C4-2B (cell line): ENCODE data around the gene ASB10.

ENCODE experiments used
- H3K27ac ChIP-seq: fragments of 450-650 bp; 2 replicates; pipeline ENCODE4 v1.5.1; 2017
- ZFX ChIP-seq: fragments of 450-650 bp; IDR thresholded peaks from 2 replicates; pipeline ENCODE4 v1.6.1; 2017
- TF ChIP-seq, protein P1 (sequence below): fragments of 450-650 bp; conservative IDR thresholded peaks from 2 replicates; pipeline ENCODE4 v1.5.1; 2017; ENCODE audit warnings: mild to moderate bottlenecking

ASB10 gene

DNA sequence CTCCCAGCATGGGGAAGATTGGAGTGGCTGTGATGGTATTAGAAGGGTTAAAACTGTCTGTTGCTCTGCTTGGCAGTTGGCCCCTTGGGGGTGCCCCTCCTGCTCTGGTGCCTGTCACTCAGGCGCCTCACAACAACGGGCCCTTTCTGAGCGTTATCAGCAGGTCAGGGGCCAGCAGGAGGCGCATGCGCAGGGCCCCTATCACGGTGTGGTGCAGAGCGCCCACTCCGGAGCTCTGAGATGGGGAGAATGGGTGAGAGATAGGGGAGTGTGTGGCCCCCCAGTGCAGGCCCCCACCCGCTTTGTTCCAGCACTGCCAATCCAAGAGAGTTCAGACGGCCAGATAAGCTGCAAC, 44.4 kb downstream of the ASB10 start:
- no peak for TF ChIP-seq ZFX
- TF ChIP-seq, protein P1, sequence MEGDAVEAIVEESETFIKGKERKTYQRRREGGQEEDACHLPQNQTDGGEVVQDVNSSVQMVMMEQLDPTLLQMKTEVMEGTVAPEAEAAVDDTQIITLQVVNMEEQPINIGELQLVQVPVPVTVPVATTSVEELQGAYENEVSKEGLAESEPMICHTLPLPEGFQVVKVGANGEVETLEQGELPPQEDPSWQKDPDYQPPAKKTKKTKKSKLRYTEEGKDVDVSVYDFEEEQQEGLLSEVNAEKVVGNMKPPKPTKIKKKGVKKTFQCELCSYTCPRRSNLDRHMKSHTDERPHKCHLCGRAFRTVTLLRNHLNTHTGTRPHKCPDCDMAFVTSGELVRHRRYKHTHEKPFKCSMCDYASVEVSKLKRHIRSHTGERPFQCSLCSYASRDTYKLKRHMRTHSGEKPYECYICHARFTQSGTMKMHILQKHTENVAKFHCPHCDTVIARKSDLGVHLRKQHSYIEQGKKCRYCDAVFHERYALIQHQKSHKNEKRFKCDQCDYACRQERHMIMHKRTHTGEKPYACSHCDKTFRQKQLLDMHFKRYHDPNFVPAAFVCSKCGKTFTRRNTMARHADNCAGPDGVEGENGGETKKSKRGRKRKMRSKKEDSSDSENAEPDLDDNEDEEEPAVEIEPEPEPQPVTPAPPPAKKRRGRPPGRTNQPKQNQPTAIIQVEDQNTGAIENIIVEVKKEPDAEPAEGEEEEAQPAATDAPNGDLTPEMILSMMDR, result no peak
- no peak overlapping the region for H3K27ac ChIP-seq

DNA sequence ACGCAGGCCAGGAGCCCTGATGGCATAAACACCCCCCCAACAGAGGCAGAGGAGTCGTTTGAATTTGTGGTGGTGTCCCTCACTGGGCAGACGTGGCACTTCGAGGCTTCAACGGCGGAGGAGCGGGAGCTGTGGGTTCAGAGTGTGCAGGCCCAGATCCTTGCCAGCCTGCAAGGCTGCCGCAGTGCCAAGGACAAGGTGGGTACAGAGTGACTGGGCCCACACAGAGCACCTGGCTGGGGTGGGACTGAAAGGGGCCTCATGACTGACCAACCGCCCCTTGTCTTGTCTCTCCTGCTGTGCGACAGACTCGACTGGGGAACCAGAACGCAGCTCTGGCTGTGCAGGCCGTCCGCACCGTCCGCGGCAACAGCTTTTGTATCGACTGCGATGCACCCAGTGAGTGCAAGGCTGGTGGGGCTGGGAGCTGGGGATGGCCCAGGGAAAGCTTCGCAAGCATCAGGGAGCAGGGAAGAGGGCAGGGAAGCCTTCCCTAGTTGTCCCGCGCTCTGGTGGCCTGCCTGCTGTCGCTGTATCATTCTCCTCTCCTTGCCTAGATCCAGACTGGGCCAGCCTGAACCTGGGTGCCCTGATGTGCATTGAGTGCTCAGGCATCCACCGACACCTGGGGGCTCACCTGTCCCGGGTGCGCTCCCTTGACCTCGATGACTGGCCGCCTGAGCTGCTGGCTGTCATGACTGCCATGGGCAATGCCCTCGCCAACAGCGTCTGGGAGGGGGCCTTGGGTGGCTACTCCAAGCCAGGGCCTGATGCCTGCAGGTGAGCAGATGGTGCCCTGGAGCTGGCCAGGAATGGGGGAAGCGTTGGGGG, 45.0 kb downstream of the ASB10 start:
- TF ChIP-seq, protein P1, result no peak
- no peak for TF ChIP-seq ZFX
- no peak overlapping the region for H3K27ac ChIP-seq

DNA sequence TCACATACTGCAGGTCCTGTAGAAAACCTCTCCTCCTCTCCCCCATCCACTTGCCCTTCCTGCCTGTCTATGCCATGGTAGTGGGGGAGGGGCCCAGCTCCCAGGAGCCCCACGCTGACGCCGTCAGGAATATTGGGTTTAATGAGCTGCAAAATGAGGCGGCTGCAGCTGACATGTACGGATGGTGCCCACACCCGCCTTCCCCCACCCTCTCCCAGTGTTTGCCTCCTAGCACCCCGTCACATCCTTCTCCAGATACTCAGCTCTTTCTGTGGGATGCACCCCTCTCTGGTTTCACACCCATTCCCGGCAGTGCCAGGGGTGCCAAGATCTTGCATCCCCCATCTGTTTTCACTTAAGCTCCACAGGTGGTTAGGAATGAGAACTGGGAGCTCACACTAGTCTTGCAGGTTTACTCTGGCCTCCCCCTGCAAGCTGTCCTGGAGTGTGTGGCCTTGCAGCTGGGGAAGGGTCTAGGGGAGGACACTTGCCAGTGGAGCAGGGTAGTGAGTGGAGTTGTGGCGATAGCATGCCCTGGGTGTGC, 45.7 kb downstream of the ASB10 start:
- no peak overlapping the region for H3K27ac ChIP-seq
- TF ChIP-seq, protein P1, result no peak
- TF ChIP-seq ZFX, result no peak

DNA sequence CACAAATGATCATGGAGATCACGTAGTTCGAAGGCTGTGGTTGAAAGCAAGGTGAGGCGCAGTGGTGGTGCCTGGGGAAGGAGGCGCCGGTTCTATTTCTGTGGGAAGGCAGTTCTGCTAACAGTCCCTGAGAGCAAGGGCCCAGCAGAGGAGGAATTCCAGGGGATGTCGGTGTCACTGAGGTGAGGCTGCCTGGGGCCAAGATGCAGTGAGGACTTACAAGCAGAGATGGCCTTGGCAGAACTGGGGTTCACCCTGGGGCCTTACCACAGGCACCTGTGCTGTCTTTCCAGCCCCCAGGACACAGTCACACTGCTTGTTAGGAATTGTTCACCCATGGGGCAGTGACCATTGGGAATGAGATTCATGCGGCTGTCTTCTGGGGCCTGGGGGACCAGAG, 46.2 kb downstream of the ASB10 start:
- TF ChIP-seq ZFX, result no peak
- H3K27ac ChIP-seq, result no peak overlapping the region

DNA sequence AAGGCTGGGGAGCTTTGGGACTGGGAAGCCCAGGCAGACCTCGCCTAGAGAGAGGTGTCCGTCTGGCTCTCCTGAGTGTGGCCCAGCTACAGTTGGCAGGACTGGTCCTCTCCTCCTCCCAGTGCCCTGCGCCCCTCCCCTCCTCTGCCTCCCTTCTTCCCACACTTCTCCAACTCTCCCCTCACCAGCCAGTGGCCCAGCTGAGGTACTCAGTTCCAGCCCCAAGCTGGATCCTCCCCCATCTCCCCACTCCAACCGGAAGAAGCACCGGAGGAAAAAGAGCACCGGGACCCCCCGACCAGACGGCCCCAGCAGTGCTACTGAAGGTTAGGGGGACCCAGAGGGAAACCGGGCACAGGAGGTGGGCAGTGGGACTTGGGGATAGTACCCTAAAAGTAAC, 47.3 kb downstream of the ASB10 start:
- H3K27ac ChIP-seq, result no peak overlapping the region
- no peak for TF ChIP-seq ZFX
- TF ChIP-seq, protein P1, result no peak

DNA sequence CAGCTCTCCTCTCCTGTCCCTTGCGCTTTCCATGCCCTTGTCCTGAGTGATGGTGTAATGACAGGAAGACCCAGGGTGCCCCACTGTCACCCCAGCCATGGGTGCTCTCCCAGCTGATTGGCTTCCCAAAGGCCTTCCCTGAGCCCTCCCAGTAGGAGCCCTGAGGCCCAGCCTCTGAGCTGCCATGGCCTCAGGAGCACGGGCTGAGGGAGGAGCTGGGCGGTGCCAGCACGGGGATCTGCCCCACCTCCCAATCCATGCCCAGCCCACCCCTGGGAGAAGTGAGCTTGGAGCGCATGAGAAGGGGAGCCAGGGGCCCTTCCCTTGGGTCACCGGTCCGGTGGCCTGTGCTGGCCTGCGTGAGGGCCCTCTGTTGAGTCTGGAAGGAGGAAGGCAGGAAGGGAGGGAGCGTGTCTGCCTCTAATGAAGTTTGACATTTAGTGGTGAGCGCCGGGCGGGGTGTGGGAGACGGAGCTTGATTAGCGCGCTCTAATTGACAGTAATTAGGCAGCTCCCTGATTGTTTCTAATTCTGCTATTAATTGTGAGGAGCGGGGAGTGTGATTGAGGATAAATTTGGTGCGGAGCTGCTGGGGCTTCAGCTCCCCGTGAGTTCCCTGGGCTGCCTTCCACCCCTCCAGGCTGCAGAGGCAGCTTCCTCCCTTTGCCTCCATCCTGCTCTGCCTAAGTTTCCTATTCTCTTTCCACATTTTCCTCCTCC, 47.8 kb downstream of the ASB10 start:
- TF ChIP-seq, protein P1, result no peak
- no peak for TF ChIP-seq ZFX
- no peak overlapping the region for H3K27ac ChIP-seq

DNA sequence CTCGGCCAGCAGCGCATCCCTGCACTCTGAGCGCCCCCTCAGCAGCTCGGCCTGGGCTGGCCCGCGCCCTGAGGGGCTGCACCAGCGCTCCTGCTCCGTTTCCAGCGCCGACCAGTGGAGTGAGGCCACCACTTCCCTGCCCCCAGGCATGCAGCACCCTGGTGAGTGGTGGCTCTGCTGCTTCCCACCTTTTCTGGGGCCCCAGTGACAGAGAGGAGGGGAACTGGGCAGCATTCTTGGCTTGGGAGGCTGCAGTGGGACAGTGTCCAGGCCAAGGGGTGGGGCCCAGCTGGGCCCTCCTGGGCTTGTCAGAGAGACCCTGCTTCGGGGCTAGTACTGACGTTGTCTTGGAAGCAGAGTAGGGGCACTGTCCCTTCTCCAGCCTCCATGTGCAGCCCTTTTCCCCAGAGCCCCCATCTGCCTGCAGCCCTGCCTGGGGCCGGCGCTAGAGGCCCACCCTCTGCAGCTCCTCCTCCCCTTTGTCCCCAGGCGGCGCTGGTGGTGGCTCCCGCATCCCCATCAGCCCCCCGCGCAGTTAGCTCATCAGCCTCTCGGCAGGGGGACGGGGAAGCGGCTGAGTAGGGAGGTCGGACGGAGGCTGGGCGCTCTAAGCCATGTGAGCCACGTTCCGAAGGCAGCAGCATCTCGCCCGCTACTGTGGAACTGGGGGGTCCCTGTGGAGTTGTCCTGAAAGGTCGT, 48.7 kb downstream of the ASB10 start:
- H3K27ac ChIP-seq, result no peak overlapping the region
- no peak for TF ChIP-seq ZFX
- TF ChIP-seq, protein P1, result no peak
